PC-9 (cell line): ENCODE data around the gene TMEM235. TPM values are rescaled to one million over a fixed set of nuclear protein-coding genes. Genes with fewer than 3 reads are reported as not detected.

Source experiments
- BruUV-seq: library from RNA; stranded (reverse); fragments of 400-500 nt; replicated peaks from 2 replicates; lab custom pipeline; 2021; lab: Mats Ljungman, UMichigan
- CTCF ChIA-PET: fragments of 300-600 bp; sonication (Branson Sonifier 250); formaldehyde crosslinking; loops from one replicate; lab custom pipeline; 2022; ENCODE audit warnings: antibody characterized with exemption; lab: Charles Lee
- POLR2A ChIA-PET: fragments of 300-600 bp; sonication (Branson Sonifier 250); formaldehyde crosslinking; loops from one replicate; lab custom pipeline; 2022; ENCODE audit warnings: antibody characterized with exemption; ENCODE audit not compliant: unreplicated experiment; lab: Charles Lee
- DNase-seq, 2 experiments: peaks; one replicate each; pipeline versions ENCODE4 v3.0.0 to v3.0.0-alpha.2; 2015 to 2022; ENCODE audit warnings: mixed read lengths in 1 of 2
- H2AFZ ChIP-seq: fragments of 200-600 bp; sonication (generic); 2 replicates; pipeline ENCODE4 v1.8.1; 2017; ENCODE audit warnings: antibody characterized with exemption
- H3F3A ChIP-seq: fragments of 200-600 bp; sonication (generic); 2 replicates; pipeline ENCODE4 v1.8.1; 2017; ENCODE audit warnings: antibody characterized with exemption, mild to moderate bottlenecking, low read depth; ENCODE audit not compliant: insufficient read depth
- H3K27ac ChIP-seq: fragments of 200-600 bp; sonication (generic); 2 replicates; pipeline ENCODE4 v1.6.1; 2016; ENCODE audit warnings: mixed run types
- H3K27me3 ChIP-seq: fragments of 200-600 bp; sonication (generic); 2 replicates; pipeline ENCODE4 v1.6.1; 2016; ENCODE audit warnings: low read depth, mixed run types; ENCODE audit not compliant: insufficient read depth
- H3K36me3 ChIP-seq: fragments of 200-600 bp; sonication (generic); 2 replicates; pipeline ENCODE4 v1.6.1; 2016; ENCODE audit warnings: low read depth, mixed run types
- H3K4me1 ChIP-seq: fragments of 200-600 bp; sonication (generic); replicated peaks from 2 replicates; pipeline ENCODE4 v1.6.1; 2016; ENCODE audit warnings: mixed run types; ENCODE audit not compliant: insufficient read depth
- H3K4me2 ChIP-seq: fragments of 200-600 bp; sonication (generic); 2 replicates; pipeline ENCODE4 v1.6.1; 2017; ENCODE audit warnings: mixed run types
- H3K4me3 ChIP-seq: fragments of 200-600 bp; sonication (generic); 2 replicates; pipeline ENCODE4 v1.6.1; 2016; ENCODE audit warnings: mixed run types
- H3K79me2 ChIP-seq: fragments of 200-600 bp; sonication (generic); 2 replicates; pipeline ENCODE4 v1.6.1; 2017; ENCODE audit warnings: low read depth, mixed run types
- H3K9me2 ChIP-seq: fragments of 200-600 bp; sonication (generic); 2 replicates; pipeline ENCODE4 v1.8.1; 2017; ENCODE audit warnings: mild to moderate bottlenecking; ENCODE audit not compliant: insufficient read depth
- H3K9me3 ChIP-seq: fragments of 200-600 bp; sonication (generic); 2 replicates; pipeline ENCODE4 v1.8.1; 2016; ENCODE audit warnings: low read depth; ENCODE audit not compliant: insufficient read depth
- H4K20me1 ChIP-seq: fragments of 200-600 bp; sonication (generic); 2 replicates; pipeline ENCODE4 v1.8.1; 2017; ENCODE audit not compliant: insufficient read depth
- CTCF ChIP-seq: fragments of 200-600 bp; sonication (generic); conservative IDR thresholded peaks from 2 replicates; pipeline ENCODE4 v1.6.1; 2017; ENCODE audit warnings: mixed run types, antibody characterized with exemption, mild to moderate bottlenecking, moderate library complexity
- EZH2 ChIP-seq: fragments of 200-600 bp; sonication (generic); IDR thresholded peaks from 2 replicates; pipeline ENCODE4 v1.8.0; 2017; ENCODE audit warnings: antibody characterized with exemption, low read depth
- intact Hi-C: fragments of 100-400 bp; cut with micrococcal nuclease; formaldehyde crosslinking; loops from one replicate; pipeline ENCODE4 v1.10.0; 2022; ENCODE audit not compliant: unreplicated experiment
- total RNA-seq: library from RNA; stranded (reverse); gene quantifications from 2 replicates; pipeline ENCODE4 v1.2.3, GENCODE V29; 2021

TMEM235 gene
- total RNA-seq, 1 experiment from 2014 or later = not detected

- Histone ChIP-seq H3K27ac (no peak overlapping the region), H3K9me2 (no peaks in the 10 kb centered on the region), H3K79me2 (no peaks in the 10 kb centered on the region), H3K4me2 (peak overlapping the region; percentile 80), H4K20me1 (no peaks in the 10 kb centered on the region), H3K4me1 (peaks cover 12% of the 10 kb centered on the region; the same call in 1 of the 2 replicates), H3F3A (peaks cover 5% of the 10 kb centered on the region; the same call in 1 of the 2 replicates), H3K4me3 (peak overlapping the region; percentile 75), H2AFZ (peak overlapping the region; percentile 84), H3K36me3 (no peaks in the 10 kb centered on the region), H3K9me3 (no peaks in the 10 kb centered on the region), H3K27me3 (no peaks in the 10 kb centered on the region)
- ChIA-PET POLR2A (interaction anchor here (0.7 kb wide), 1 partner anchor 82 kb away, joined by 6 read pairs; no protein-coding TSS in a partner anchor), CTCF (no interaction called here)
- TSS peak; percentile 36 for BruUV-seq
- no peak for TF ChIP-seq CTCF
- no peak for TF ChIP-seq EZH2
- peak in 1 of 2 experiments; percentile 70 for DNase-seq
- intact Hi-C loops = loop anchor here (5.0 kb wide), 1 partner anchor 237 kb away; no protein-coding TSS in a partner anchor
Observed at GRCh38 chr17:78253946-78254672, 22.7 kb downstream of the TMEM235 start.

- no peak for DNase-seq
- H3F3A ChIP-seq = peaks cover 5% of the 10 kb centered on the region; the same call in 1 of the 2 replicates
- H3K4me1 ChIP-seq = peaks cover 12% of the 10 kb centered on the region; the same call in 1 of the 2 replicates
- ChIA-PET POLR2A (interaction anchor here (0.6 kb wide), 1 partner anchor 114 kb away, joined by 3 read pairs; no protein-coding TSS in a partner anchor), CTCF (interaction anchor here (0.6 kb wide), 1 partner anchor 101 kb away, joined by 3 read pairs; no protein-coding TSS in a partner anchor)
- no peaks in the 10 kb centered on the region for H3K9me2 ChIP-seq
- BruUV-seq = no TSS peak
- intact Hi-C loops = no loop called here
- H3K9me3 ChIP-seq = no peaks in the 10 kb centered on the region
- no peak overlapping the region for H2AFZ ChIP-seq
- H3K4me3 ChIP-seq = no peak overlapping the region
- H3K4me2 ChIP-seq = no peak overlapping the region
- H3K27ac ChIP-seq = no peak overlapping the region
- no peak for TF ChIP-seq EZH2
- no peak for TF ChIP-seq CTCF
- H3K27me3 ChIP-seq = no peaks in the 10 kb centered on the region
- H4K20me1 ChIP-seq = no peaks in the 10 kb centered on the region
- H3K36me3 ChIP-seq = no peaks in the 10 kb centered on the region
- no peaks in the 10 kb centered on the region for H3K79me2 ChIP-seq
Observed at GRCh38 chr17:78255029-78255656, 23.7 kb downstream of the TMEM235 start.

- no peak overlapping the region for H3K27ac ChIP-seq
- ChIA-PET CTCF (no interaction called here), POLR2A (interaction anchor here (0.6 kb wide), 1 partner anchor 113 kb away, joined by 3 read pairs; no protein-coding TSS in a partner anchor)
- TF ChIP-seq CTCF = no peak
- no peak for TF ChIP-seq EZH2
- BruUV-seq = no TSS peak
- H3K9me2 ChIP-seq = no peaks in the 10 kb centered on the region
- no peaks in the 10 kb centered on the region for H3K36me3 ChIP-seq
- H3K4me2 ChIP-seq = no peak overlapping the region
- intact Hi-C loops = no loop called here
- H3K4me1 ChIP-seq = peaks cover 11% of the 10 kb centered on the region; the same call in 1 of the 2 replicates
- no peak for DNase-seq
- H3K9me3 ChIP-seq = no peaks in the 10 kb centered on the region
- no peaks in the 10 kb centered on the region for H3K79me2 ChIP-seq
- peaks cover 5% of the 10 kb centered on the region; the same call in 1 of the 2 replicates for H3F3A ChIP-seq
- H3K27me3 ChIP-seq = no peaks in the 10 kb centered on the region
- no peaks in the 10 kb centered on the region for H4K20me1 ChIP-seq
- no peak overlapping the region for H3K4me3 ChIP-seq
- H2AFZ ChIP-seq = no peak overlapping the region
Observed at GRCh38 chr17:78255953-78256706, 24.7 kb downstream of the TMEM235 start.
